GM10248 (cell line): ENCODE data around the gene PCLAF.
A peak's percentile ranks its signal among the peaks of the same experiment; 100 is the strongest.

ENCODE experiments used
- CTCF ChIA-PET: fragments of 300-600 bp; sonication (Branson Sonifier 250); formaldehyde crosslinking; extraction: SDS; loops from one replicate; lab custom pipeline; 2021; ENCODE audit warnings: antibody characterized with exemption; lab: Yijun Ruan, JAX
- POLR2A ChIA-PET: fragments of 350-650 bp; sonication (Branson Sonifier 250); formaldehyde crosslinking; extraction: SDS; loops from one replicate; lab custom pipeline; 2020; ENCODE audit warnings: antibody characterized with exemption; lab: Yijun Ruan, JAX
- DNase-seq: peaks from one replicate; pipeline ENCODE4 v3.0.0; 2012; ENCODE audit errors: extremely low spot score
- CTCF ChIP-seq: IDR thresholded peaks from 2 replicates; pipeline ENCODE4 v1.5.1; 2012; ENCODE audit warnings: mild to moderate bottlenecking, low read depth; ENCODE audit errors: extremely low read depth, missing control alignments, control extremely low read depth

PCLAF gene, protein sequence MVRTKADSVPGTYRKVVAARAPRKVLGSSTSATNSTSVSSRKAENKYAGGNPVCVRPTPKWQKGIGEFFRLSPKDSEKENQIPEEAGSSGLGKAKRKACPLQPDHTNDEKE

DNA sequence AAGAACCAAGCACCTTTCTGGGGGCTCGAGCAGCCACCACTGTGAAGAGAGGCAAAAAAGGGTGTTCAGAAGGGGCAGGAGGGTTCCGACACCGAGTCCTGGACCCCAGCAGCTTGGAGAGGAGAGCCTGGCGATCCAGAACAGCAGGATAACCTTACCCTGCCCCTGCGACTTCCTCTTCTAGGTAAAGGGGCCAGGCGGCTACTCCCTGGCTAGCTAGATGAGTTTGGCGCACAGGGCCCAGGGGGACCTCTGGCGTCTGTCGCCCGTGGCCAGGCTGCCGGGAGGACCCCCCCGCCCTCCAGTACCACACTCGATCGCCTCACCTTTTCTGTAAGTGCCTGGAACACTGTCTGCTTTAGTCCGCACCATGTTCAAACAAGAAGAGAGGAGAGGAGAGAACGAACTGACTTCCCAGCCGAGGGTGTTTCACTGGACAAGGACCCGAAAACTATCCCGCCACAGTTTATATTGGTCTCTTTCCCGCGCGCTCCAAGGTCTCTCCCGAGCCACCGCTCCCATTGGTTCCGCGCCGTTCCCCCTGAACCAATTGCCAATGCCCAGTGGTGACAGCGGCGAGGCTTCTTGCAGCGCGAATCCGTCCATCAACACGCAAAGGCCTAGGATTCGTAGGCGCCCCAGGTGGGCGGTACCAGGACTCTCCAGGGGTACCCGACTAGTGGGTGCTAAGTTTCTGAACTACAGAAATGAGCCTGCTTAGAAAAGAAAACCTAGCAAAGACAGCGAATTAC is at the start of gene PCLAF:
Gene PCLAF, minus strand, starts transcription at position 442 of the 752 bp plus-strand sequence. Its CDS starts 70 bp downstream, at position 372.
- POLR2A ChIA-PET: no interaction called here
- peak; percentile 95 for DNase-seq

DNA sequence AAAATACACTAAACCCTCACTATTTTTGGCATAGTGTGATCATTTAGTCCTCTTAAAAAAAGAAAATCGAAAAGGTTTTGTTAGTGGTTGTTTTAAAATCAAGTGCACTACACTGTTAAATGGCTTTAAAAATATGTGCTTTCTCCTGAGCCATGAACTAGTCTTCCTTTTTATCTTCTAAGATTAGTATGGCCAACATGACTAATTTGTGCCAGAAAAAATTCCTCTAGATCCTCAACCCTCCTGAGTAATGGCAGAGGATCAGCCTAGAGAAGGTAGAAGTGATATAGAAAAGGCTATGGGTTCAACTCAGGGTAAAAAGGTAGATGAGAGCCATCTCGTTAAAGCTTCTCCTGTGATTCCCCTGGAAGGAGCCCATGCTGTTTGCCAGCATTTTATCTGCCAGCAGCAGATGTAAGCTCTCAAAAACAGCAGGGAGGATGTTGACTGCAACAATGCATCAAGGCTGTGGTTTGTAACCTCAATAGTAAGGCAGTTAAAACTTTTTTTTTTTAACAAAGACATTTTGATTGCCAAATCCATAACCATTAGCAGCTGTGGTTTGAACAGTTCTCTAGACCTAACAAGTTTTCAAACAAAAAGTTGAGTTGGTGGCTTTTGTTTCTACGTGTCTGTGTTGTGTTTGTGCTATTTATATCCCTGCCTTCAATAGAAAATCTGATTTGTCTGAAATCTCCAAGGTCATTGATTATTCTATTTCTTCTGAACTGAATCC is 48.9 kb upstream of the PCLAF start:
- DNase-seq: peak; percentile 22
- ChIA-PET CTCF (interaction anchor here (1.3 to 1.6 kb wide), 2 partner anchors 18 to 256 kb away, joined by 3 to 4 read pairs; no protein-coding TSS in a partner anchor), POLR2A (no interaction called here)
- no peak for TF ChIP-seq CTCF

More for the DNA sequence above, at the start of gene PCLAF:
- CTCF ChIA-PET: interaction anchor here (0.8 kb wide), 1 partner anchor 21 kb away, joined by 3 read pairs; no protein-coding TSS in a partner anchor
- no peak for TF ChIP-seq CTCF

GRCh38 chr15:64429448-64429847 is 48.2 kb upstream of the PCLAF start:
- ChIA-PET CTCF (interaction anchor here (1.1 to 2.2 kb wide), 2 partner anchors 222 to 299 kb away, joined by 3 to 6 read pairs; no protein-coding TSS in a partner anchor), POLR2A (no interaction called here)
- DNase-seq: no peak
- no peak for TF ChIP-seq CTCF

- CTCF ChIA-PET: interaction anchor here (0.7 to 2.2 kb wide), 9 partner anchors 13 to 264 kb away, joined by 3 to 6 read pairs (median 3); no protein-coding TSS in a partner anchor
- POLR2A ChIA-PET: no interaction called here
- peak; percentile 35 for TF ChIP-seq CTCF
- no peak for DNase-seq
Measured at GRCh38 chr15:64426845-64427465, 45.7 kb upstream of the PCLAF start.

GRCh38 chr15:64425221-64425620 is 44.0 kb upstream of the PCLAF start:
- CTCF ChIA-PET: interaction anchor here (1.0 to 2.0 kb wide), 2 partner anchors 262 to 303 kb away, joined by 3 to 5 read pairs; no protein-coding TSS in a partner anchor
- DNase-seq: no peak
- POLR2A ChIA-PET: no interaction called here
- no peak for TF ChIP-seq CTCF

- CTCF ChIA-PET: interaction anchor here (2.0 kb wide), 1 partner anchor 263 kb away, joined by 5 read pairs; no protein-coding TSS in a partner anchor
- no peak for TF ChIP-seq CTCF
- POLR2A ChIA-PET: no interaction called here
- peak; percentile 63 for DNase-seq
Measured at GRCh38 chr15:64423970-64424369, 42.7 kb upstream of the PCLAF start.
